Astrocyte of the spinal cord (primary cell): ENCODE data around the gene FOXN3.

Experiments
- DNase-seq: peaks from one replicate; pipeline ENCODE4 v3.0.0; 2011; ENCODE audit warnings: low read depth, low spot score
- H3K4me3 ChIP-seq: 2 replicates; pipeline ENCODE4 v1.5.1; 2011; ENCODE audit warnings: low read depth, mild to moderate bottlenecking, low read length, moderate library complexity
- CTCF ChIP-seq: IDR thresholded peaks from 2 replicates; pipeline ENCODE4 v1.5.1; 2012; ENCODE audit warnings: low read depth, mild to moderate bottlenecking, low read length, inconsistent platforms
- in situ Hi-C: cut with HindIII; loops from 2 replicates; pipeline ENCODE4 v1.10.0; 2017; ENCODE audit warnings: low sequenced_read_pairs

The FOXN3 gene

GRCh38 chr14:89267656-89268055 is 149.4 kb downstream of the FOXN3 start:
- in situ Hi-C loops, result no loop called here
- H3K4me3 ChIP-seq, result no peak overlapping the region
- DNase-seq, result no peak
- TF ChIP-seq CTCF, result no peak

- no peak for TF ChIP-seq CTCF
- in situ Hi-C loops, result no loop called here
- DNase-seq, result no peak
- no peak overlapping the region for H3K4me3 ChIP-seq
Observed at GRCh38 chr14:89267163-89267562, 149.9 kb downstream of the FOXN3 start.

GRCh38 chr14:89266754-89267153 is 150.3 kb downstream of the FOXN3 start:
- DNase-seq, result peak; percentile 43
- in situ Hi-C loops, result no loop called here
- TF ChIP-seq CTCF, result no peak
- H3K4me3 ChIP-seq, result no peak overlapping the region

GRCh38 chr14:89265234-89265633 is 151.8 kb downstream of the FOXN3 start:
- DNase-seq, result no peak
- H3K4me3 ChIP-seq, result no peak overlapping the region
- no peak for TF ChIP-seq CTCF
- in situ Hi-C loops, result no loop called here

- in situ Hi-C loops, result no loop called here
- no peak overlapping the region for H3K4me3 ChIP-seq
- TF ChIP-seq CTCF, result no peak
- no peak for DNase-seq
Observed at GRCh38 chr14:89264196-89264800, 152.7 kb downstream of the FOXN3 start.

GRCh38 chr14:89262041-89262440 is 155.0 kb downstream of the FOXN3 start:
- H3K4me3 ChIP-seq, result no peak overlapping the region
- DNase-seq, result no peak
- in situ Hi-C loops, result no loop called here
- TF ChIP-seq CTCF, result no peak

- in situ Hi-C loops, result no loop called here
- no peak overlapping the region for H3K4me3 ChIP-seq
- no peak for DNase-seq
- no peak for TF ChIP-seq CTCF
Observed at GRCh38 chr14:89260898-89261297, 156.1 kb downstream of the FOXN3 start.
